ENCODE data around the gene AKR1E2. TPM values are rescaled to one million over a fixed set of nuclear protein-coding genes. Genes with fewer than 3 reads are reported as not detected.

The AKR1E2 gene
- total and polyA plus RNA-seq, 9 of the 15 experiments (the other 6 are each of a cell fraction or from before 2014, with no cell fraction given): 4.2 to 16.6 (median 9.8) TPM

- TF ChIP-seq DDX20 (tag; IDR thresholded peaks at IDR 0.05; ENCODE audit: low read depth): no peak
- no peak for TF ChIP-seq BRD9 (IDR thresholded peaks at IDR 0.05; ENCODE audit: low read depth, partially characterized antibody)
- no peak for TF ChIP-seq SRSF1 (IDR thresholded peaks at IDR 0.05; ENCODE audit: low read depth, low read length)
- TF ChIP-seq ZNF57 (CRISPR knock-in tag; IDR thresholded peaks at IDR 0.05): no peak
- no peak for TF ChIP-seq ELF2 (CRISPR knock-in tag; IDR thresholded peaks at IDR 0.05)
- TF ChIP-seq HEY1 (CRISPR knock-in tag; IDR thresholded peaks at IDR 0.05; ENCODE audit: borderline replicate concordance): no peak
- TF ChIP-seq MECOM (CRISPR knock-in tag; IDR thresholded peaks at IDR 0.05): no peak
- no peak for TF ChIP-seq CBFA2T2 (conservative IDR thresholded peaks at IDR 0.05)
- no peak for TF ChIP-seq PTBP1 (IDR thresholded peaks at IDR 0.05; ENCODE audit: low read depth, low read length)
- TF ChIP-seq ARID2 (IDR thresholded peaks at IDR 0.05): no peak
- TF ChIP-seq ZNF507 (tag; conservative IDR thresholded peaks at IDR 0.05): no peak
- no peak for TF ChIP-seq KLF1 (tag; IDR thresholded peaks at IDR 0.05)
Measured at GRCh38 chr10:4806534-4806933, 19.5 kb upstream of the AKR1E2 start (continued).

DNA sequence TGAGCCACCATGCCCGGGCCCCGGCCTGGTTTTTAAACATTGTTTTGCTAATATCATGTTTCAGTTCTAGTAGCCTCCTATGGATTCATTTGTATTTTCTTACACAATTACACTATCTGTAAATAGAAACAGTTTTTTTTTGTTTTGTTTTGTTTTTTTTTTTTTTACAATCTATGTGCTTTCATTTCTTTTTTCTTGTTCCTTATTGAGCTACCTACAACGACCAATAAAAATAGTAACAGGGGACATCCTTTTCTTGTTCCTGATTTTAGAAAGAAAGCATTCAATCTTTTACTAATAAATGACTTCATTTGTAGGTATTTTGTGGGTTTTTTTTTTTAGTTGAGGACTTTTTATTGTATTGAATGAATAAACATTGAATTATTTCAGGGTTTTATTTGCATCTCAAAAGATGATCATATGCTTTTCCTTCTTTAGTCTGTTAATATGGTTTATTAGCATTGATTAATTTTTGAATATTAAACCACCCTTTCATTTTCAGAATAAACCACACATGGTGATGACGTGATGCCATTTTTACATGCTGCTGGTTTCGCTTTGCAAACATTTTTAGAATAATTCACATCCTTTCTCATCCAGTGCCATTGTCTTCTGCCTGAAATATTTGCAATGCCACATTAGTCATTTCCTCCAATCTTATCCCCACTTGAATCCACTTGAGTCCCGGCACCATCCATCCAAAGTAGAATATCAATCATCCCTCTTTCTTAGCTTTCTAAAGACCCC lies 18.1 kb upstream of the AKR1E2 start:
- Histone ChIP-seq H3K27ac (ENCODE audit: extremely low read depth, low read depth, low read length) (no peak overlapping the region), H3K36me3 (ENCODE audit: control insufficient read depth, insufficient read depth, low read length) (no peaks in the 10 kb centered on the region), H3K9ac (ENCODE audit: insufficient read depth in 1 of 2, low read depth in 2 of 2, low read length in 2 of 2) (no peak overlapping the region), H2AFZ (ENCODE audit: low read depth, low read length) (no peak overlapping the region), H3K27me3 (ENCODE audit: control insufficient read depth in 2 of 2, insufficient read depth in 2 of 2, low read length in 2 of 2) (peaks cover 0 to 6% of the 10 kb centered on the region in 2 experiments; a peak in 2 of 5 replicates), H3K9me1 (ENCODE audit: control insufficient read depth, insufficient read depth, low read length) (no peaks in the 10 kb centered on the region), H3K9me3 (replicated peaks; ENCODE audit: control insufficient read depth, insufficient read depth, low read depth, low read length) (no peaks in the 10 kb centered on the region; the same call in 1 of the 2 replicates), H3K4me2 (ENCODE audit: insufficient read depth, low read length) (no peak overlapping the region), H4K20me1 (replicated peaks; ENCODE audit: control insufficient read depth, insufficient read depth, low read length) (no peaks in the 10 kb centered on the region), H3K4me1 (replicated peaks in 1 of 2; ENCODE audit: control insufficient read depth in 2 of 2, insufficient read depth in 2 of 2, low read length in 2 of 2) (peaks cover 0 to 4% of the 10 kb centered on the region in 2 experiments; a peak in 2 of 5 replicates), H3K4me3 (no peak overlapping the region), H3K79me2 (ENCODE audit: control insufficient read depth, insufficient read depth, low read length) (no peaks in the 10 kb centered on the region)
- intact Hi-C loops (cut with micrococcal nuclease): no loop called here
- 34% methylated on average over 6 of the region's 6 CpGs for WGBS (ENCODE audit: insufficient coverage, low coverage, missing lambda C conversion rate)
- in situ Hi-C loops (cut with MboI): no loop called here
- ATAC-seq: no peak
- ChIA-PET CTCF (ENCODE audit: low intra/inter-chr PET ratio) (no interaction called here), POLR2A (no interaction called here)
- TF ChIP-seq THAP7 (CRISPR knock-in tag; IDR thresholded peaks at IDR 0.05) (no peak), ZNF146 (CRISPR knock-in tag; IDR thresholded peaks at IDR 0.05; ENCODE audit: unreplicated experiment) (no peak), CAMTA2 (CRISPR knock-in tag; conservative IDR thresholded peaks at IDR 0.05) (no peak), GABPB1 (CRISPR knock-in tag; IDR thresholded peaks at IDR 0.05) (no peak), ZNF561 (CRISPR knock-in tag; conservative IDR thresholded peaks at IDR 0.05) (no peak)
- no TSS peak for BruUV-seq (replicated peaks)
- FAIRE-seq: no peak
- no peak for DNase-seq (ENCODE audit: extremely low read depth in 1 of 4, low spot score in 3 of 4)
